GM19025 (cell line): Measurements from ENCODE around the gene NPL.
A peak's percentile ranks its signal among the peaks of the same experiment; 100 is the strongest.

Source experiments
- ATAC-seq: cut with Tn5 transposase; IDR thresholded peaks from one replicate; pipeline ENCODE4 v1.9.1; 2021; ENCODE audit warnings: mild to moderate bottlenecking, low read depth, moderate library complexity; ENCODE audit not compliant: unreplicated experiment

NPL gene, protein sequence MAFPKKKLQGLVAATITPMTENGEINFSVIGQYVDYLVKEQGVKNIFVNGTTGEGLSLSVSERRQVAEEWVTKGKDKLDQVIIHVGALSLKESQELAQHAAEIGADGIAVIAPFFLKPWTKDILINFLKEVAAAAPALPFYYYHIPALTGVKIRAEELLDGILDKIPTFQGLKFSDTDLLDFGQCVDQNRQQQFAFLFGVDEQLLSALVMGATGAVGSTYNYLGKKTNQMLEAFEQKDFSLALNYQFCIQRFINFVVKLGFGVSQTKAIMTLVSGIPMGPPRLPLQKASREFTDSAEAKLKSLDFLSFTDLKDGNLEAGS

DNA sequence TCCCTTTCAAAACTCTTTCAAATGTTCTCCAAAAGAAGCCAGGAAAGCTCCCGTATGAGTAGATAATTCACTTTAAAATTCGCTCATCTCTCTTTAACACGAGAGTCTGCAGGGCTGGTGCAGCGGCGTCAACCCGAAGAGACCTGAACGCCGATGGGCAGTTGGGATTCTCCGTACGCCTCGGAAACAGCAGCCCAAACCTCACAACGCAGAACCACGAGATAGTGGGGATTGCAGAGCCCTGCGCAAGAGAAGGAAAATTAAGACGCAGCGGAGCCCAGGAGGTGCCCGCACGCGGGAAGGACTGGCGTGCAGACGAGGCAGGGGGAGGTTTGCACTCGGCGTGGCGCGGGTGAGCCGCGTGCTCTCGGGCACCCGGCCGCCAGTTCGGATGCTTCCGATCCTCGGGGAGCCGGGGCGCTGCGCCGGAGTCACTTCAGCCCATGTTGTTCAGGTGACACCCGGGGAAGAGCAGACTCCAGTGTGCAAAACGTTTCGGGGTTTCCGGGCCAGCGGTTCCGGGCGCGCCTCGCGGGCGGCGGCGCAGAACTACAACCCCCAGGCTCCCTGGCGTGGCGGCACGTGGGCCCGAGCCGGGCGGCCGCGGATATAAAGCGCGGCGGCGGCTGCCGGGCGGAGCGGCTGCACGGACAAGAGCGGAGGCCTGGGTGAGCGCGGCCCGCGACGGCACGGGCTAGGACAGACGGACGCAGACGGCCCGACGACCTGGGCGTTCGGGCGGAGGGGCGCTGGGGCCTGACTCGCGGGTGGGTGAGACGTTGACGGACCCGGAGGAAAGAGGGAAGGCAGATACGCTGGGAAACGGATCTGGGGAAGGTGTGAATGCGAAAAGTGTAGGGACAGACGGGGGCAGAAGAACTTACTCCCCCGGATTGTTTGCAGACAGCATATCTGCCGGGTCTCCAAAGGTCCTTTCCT lies at the start of gene NPL:
NPL (plus strand) TSS at position 636 of the 939 bp plus-strand sequence. CDS start 4,599 bp downstream, outside the sequence.
- peak; percentile 98 for ATAC-seq

- ATAC-seq = no peak
Measured at GRCh38 chr1:182740120-182740519, 49.5 kb upstream of the NPL start.

GRCh38 chr1:182742780-182743179 lies 46.8 kb upstream of the NPL start:
- ATAC-seq = no peak

DNA sequence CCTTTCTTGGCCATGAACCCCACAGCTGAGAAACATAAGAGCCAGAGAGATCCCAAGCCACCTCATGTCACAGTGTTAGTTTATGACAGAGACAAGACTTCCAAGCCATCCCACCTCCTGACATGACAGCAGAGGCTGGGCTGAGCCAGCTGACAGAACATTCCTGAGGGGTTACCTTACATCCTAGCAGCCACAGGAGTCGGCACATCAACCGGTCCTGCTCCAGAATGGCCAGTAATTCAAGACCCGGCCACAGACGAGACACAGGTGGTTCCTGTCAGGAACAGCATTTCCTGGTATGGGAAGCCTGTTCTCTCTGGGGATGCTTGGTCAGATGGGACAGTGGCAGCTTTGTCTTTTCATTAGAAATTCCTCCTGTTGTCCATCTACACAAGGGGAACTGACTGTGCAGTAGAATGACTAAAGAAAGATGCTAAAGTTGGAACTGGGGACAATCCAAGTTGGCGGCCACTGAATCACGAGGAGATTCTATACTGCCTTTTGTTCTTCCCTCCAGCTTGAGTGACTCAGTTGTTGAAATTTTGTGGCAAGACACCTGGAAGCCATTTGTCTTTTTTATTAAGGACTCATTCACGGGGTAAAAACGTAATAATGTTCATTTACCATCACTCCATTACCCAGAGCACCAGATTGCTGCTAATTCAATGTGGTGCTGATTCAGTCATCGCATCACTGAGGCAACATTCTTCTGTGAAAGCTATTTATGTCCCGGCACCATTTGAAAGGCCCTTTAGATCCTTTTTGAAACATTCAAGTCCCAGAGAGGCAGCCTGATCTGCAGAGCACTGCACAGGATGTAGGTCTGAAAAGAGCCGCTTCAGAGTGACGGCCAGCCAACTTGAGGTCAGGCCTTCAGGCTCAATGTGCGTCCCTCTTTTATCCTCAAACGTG lies 37.2 kb upstream of the NPL start:
- ATAC-seq = no peak

DNA sequence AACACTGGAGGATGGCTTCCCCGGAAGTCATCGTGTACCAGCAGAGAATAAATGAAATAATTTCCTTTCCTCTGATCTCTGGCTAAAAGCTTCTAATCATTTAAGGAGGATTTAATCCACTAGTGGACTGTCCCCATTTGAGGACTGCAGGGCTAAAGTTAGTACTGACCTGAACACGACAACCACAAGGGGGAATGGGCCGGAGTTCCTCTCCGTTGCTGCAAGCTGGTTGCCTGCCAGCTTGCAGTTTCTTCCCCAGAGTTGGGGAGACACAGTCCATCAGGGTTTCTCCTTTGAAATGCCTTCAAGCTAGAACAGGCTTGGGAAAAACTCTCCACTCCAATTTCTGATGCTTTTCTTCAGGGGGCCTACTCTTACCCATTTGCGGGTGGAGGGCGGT lies 35.5 kb upstream of the NPL start:
- ATAC-seq = no peak

DNA sequence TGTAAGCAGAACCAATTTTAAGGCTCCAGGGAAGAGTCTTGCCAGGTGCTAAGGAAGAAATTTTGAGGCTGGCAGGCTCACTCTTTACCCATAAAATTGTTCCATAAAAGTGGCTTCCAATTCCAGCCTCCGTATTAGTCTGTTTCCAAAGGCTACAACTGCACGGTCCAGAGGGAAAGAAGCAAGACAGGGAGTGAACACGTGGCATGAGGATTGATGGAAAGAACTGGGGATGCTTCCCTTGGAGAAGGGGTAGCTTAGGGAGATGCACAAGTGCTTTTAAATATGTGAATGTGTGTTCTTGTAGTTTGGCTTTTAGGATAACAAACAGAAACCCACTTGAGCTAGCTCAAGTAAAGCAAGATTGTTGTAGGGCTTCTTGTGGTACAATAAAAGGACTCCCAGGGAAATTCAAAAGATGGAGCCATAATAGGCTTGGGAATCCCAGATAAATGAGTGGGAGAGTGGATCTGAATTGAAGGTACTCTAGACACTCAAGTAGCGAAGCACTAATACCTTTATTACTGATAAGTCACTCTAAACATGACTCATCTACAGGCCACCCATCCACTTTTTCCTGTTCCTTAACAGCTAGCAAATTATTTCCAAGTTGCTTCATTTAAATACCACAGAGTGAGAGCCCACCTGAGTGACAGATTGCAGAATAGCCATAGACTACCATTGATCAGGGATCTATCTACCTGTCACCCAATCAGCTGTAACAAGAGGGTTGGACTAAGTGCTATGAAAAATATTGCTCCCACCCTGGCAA lies 34.8 kb upstream of the NPL start:
- ATAC-seq = no peak

- ATAC-seq = no peak
Measured at GRCh38 chr1:182755632-182756031, 33.9 kb upstream of the NPL start.

- ATAC-seq = no peak
Measured at GRCh38 chr1:182756423-182756822, 33.1 kb upstream of the NPL start.

DNA sequence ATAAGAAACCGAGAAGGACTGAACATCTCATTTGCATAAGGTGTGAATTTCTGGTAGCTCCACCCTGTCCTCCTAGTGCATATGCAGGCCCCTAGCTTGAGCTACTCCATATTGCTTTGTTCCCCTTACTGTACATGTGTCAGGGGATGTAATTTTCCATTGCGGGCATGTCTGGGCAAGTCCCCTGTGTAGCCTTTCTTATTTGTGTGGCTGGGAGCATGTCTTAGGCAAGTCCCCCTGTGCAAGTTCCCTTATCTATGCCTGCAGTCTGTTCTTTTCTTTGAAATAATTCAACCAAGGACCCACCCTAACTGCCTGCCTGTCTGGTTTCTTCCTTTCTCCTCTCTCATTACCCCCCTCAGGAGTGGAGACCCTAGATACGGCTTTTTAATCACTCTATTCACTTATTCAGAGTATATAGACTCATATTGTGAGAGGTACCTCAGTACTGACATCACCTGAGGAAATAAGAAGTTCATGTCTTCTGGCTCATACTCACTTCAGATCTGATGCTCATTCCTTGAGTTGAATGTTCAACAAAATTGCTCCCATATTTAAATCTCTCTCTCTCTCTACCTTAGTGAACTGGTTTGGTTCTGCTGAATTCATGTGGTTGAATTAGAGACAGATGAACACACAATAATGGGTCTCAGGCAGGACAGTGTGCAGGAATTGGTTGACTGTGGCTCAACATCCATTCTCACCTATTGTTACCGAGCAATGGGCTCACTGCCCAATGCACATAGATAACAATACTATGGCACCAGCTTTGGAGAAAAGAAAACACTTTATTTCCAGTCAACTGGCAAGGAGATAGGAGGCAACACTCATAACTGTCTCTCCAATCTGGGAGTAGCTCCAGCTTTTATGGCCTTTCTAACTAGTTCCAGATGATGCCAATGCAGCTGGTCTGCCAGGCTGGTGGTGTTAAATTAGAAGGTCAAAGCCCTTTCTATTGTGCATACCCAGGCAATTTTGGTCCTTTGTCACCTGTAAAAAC lies 27.9 kb upstream of the NPL start:
- ATAC-seq = no peak

DNA sequence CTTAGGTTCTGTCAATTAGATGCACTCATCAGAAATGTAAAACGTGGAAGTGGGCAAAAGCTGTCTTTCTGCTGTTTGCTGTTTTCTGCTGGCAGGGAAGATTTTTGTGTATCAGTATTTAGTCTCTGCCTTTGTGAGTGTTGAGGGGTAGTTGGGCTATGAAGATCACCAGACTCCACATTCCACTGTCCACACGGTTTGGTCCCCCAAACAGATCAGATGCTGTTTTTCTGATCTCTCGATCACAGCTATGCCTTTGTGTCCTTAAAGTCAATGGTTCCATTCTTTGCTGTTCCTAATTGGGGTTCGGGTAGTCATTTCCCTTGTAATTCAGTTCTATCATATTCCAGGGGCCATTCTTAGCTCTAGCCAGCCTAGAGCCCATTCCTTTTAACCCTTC lies 27.0 kb upstream of the NPL start:
- ATAC-seq = no peak

DNA sequence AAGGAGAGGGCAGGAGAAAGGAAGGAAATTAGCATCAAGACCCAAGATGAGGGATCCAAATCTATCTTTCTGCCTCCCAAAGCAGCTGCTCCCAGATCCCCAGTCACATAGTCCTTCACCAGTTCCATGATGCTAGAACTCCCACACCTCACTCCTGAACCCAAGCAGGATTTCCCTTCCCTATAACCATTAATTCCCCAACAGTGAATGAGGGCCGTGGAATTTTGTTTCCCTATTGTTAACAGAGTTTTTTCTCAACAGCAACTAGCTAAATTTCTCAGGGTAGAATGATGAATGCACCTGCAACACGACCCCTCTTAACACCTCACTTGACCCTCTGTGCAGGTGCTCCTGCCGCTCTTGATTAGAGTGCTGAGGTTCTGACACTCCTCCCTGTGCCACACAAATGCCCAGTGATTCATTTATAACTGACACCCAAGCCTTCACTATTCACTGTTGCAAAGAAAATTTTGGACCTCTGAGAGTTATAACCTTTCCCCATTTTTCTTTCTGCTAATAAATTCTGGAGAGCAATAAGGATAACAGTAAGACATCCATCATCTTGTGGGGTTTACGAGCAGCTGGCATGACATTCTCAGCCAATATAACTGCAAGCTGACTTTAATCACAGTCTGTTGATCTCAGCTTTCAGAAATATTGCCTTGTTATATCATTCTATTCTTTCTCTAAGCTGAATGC lies 25.4 kb upstream of the NPL start:
- ATAC-seq = no peak

DNA sequence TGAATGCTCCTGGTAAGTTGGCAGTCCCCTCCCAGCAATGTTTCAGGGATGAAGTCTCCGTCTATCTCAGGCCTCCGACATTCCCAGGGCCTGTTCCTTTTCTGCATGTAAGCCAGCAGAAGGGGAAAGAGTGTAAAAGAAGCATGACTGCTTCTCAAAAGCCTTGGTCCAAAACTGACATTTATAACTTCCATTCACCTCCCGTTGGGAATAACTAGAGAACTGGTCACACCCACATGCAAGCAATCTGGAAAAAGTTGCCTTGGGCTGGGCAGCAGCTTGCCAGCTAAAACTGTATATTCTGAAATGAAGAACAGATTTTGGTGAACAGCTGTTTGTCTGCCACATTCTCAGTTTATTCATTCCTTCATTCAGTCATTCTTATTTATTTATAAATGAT lies 24.2 kb upstream of the NPL start:
- ATAC-seq = no peak

DNA sequence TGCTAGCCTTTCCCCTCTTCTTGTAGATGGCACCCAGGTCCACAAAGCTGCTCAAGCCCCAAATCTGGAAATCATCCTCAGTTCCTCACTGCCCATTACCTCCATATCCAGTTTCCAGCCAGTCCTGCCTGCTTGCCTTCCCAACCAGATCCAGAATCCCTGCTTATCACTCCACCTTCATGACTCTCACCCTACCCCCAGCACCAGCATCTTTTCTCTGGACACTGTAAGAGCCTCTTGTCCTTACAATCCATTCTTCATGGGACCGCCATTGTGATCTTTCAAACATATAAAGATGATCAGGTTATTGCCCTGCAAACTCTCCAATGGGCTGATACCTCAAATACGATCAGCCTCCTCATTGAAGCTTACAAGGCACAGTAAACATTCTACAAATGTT lies 23.5 kb upstream of the NPL start:
- no peak for ATAC-seq

GRCh38 chr1:182766881-182767645 lies 22.5 kb upstream of the NPL start:
- no peak for ATAC-seq

GRCh38 chr1:182768963-182769362 lies 20.6 kb upstream of the NPL start:
- ATAC-seq = no peak

- ATAC-seq = no peak
Measured at GRCh38 chr1:182770232-182770631, 19.3 kb upstream of the NPL start.

DNA sequence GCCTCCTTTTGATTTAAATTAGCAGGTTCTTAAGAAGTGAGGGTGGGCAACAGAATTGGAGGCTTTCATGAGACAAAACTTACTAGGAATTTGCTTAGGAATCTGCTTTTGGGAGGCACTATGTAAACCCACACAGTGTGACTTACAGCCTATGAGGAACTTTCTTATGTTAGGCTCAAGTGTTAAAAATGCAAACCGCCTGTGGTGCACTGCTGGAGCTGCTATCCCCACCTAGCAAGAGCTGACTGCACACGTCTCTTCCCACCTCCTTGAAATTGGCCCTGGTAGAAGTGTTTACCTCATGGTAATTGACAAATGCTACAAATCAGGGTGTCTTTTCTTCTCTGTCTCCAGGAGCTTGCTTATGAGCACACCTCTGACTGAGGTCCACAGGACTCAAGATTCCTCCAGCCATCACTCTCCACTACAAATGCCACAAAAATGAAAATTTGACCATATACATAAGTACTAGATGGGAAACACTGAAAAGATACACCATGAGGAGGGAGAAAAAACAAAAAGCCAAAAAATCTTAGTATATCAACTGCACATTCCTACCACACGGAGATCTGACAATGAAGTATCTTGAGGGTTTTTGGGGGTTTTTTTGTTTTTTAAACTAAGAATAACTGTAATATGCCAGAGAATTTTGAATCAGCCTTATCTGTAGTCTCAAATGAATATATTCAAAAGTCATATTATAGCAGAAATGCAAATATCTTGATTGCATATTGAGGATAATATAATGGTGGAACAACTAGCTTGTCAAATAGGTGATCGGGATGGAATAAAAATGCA lies 18.2 kb upstream of the NPL start:
- no peak for ATAC-seq
